ENCODE results near the gene METTL14.

DNA sequence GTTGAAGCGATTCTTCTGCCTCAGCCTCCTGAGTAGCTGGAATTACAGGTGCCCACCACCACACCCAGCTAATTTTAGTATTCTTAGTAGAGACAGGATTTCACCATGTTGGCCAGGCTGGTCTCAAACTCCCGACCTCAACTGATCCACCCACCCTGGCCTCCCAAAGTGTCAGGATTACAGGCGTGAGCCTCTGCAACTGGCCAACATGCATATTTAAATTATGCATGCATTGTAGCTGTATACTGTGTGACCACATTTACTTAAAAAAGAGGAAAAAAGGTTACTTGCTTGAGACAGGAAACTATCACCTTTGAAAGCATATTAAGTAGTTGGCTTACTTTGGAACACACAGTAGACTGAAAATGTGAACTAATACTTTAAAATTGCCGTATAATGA is 29.5 kb downstream of the METTL14 start:
- TF ChIP-seq, protein P1, sequence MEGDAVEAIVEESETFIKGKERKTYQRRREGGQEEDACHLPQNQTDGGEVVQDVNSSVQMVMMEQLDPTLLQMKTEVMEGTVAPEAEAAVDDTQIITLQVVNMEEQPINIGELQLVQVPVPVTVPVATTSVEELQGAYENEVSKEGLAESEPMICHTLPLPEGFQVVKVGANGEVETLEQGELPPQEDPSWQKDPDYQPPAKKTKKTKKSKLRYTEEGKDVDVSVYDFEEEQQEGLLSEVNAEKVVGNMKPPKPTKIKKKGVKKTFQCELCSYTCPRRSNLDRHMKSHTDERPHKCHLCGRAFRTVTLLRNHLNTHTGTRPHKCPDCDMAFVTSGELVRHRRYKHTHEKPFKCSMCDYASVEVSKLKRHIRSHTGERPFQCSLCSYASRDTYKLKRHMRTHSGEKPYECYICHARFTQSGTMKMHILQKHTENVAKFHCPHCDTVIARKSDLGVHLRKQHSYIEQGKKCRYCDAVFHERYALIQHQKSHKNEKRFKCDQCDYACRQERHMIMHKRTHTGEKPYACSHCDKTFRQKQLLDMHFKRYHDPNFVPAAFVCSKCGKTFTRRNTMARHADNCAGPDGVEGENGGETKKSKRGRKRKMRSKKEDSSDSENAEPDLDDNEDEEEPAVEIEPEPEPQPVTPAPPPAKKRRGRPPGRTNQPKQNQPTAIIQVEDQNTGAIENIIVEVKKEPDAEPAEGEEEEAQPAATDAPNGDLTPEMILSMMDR (IDR thresholded peaks at IDR 0.05; ENCODE audit: borderline replicate concordance, extremely low read depth, low read length, poor library complexity, severe bottlenecking): no peak
- TF ChIP-seq EZH2 (IDR thresholded peaks at IDR 0.05; ENCODE audit: borderline replicate concordance, low read depth, low read length, severe bottlenecking): no peak

Data from DND-41 (cell line).